Mucosa of rectum (tissue), 2 donors: ENCODE results near the gene LRP11.
A peak's percentile ranks its signal among the peaks of the same experiment; 100 is the strongest.
"Not testable (repeated sequence)": the region's sequence is repeated elsewhere in the genome, so short reads cannot be mapped to it uniquely, and the experiment has no call there.

Experiments
- H3K27ac ChIP-seq, 2 donors: one replicate each; pipeline ENCODE4 v1.7.0; 2013; ENCODE audit warnings: inconsistent platforms in 2 of 2, low read depth in 2 of 2, low read length in 2 of 2
- H3K27me3 ChIP-seq, 2 donors: one replicate each; pipeline ENCODE4 v1.7.0; 2013; ENCODE audit warnings: low read length in 2 of 2; ENCODE audit not compliant: control insufficient read depth in 2 of 2, insufficient read depth in 2 of 2
- H3K36me3 ChIP-seq, 2 donors: one replicate each; pipeline ENCODE4 v1.7.0; 2013; ENCODE audit warnings: low read length in 2 of 2; ENCODE audit not compliant: control insufficient read depth in 2 of 2, insufficient read depth in 2 of 2
- H3K4me1 ChIP-seq, 2 donors: one replicate each; pipeline ENCODE4 v1.7.0; 2013; ENCODE audit warnings: low read length in 2 of 2, mild to moderate bottlenecking in 1 of 2; ENCODE audit not compliant: control insufficient read depth in 2 of 2, insufficient read depth in 2 of 2
- H3K4me3 ChIP-seq, 2 donors: one replicate each; pipeline ENCODE4 v1.7.0; 2013; ENCODE audit warnings: low read length in 2 of 2
- H3K9ac ChIP-seq, 2 donors: one replicate each; pipeline ENCODE4 v1.7.0; 2013; ENCODE audit warnings: low read length in 2 of 2, low read depth in 1 of 2, mild to moderate bottlenecking in 1 of 2
- H3K9me3 ChIP-seq, 2 donors: one replicate each; pipeline ENCODE4 v1.7.0; 2013; ENCODE audit warnings: low read length in 2 of 2; ENCODE audit not compliant: control insufficient read depth in 2 of 2
- donor health status: healthy.
- donor health status: Normal muscosa, but diverticular disease.

Gene LRP11

GRCh38 chr6:149863698-149864577, at the start of gene LRP11:
TSS of gene LRP11 (minus strand) at chr6:149864359. CDS start at chr6:149864020, 339 bp downstream.
- H3K4me1 ChIP-seq: peaks cover 4 to 5% of the 10 kb centered on the region in 2 donors
- H3K27me3 ChIP-seq: no peaks in the 10 kb centered on the region
- no peaks in the 10 kb centered on the region for H3K36me3 ChIP-seq
- H3K4me3 ChIP-seq: peak within 1 kb of the TSS; percentile 71 to 76
- H3K9me3 ChIP-seq: no peaks in the 10 kb centered on the region
- H3K9ac ChIP-seq: peak within 1 kb of the TSS; percentile 52 to 83
- H3K27ac ChIP-seq: peak within 1 kb of the TSS; percentile 89 to 94

- H3K27ac ChIP-seq: no peak overlapping the region
- no peaks in the 10 kb centered on the region for H3K36me3 ChIP-seq
- no peak overlapping the region for H3K4me3 ChIP-seq
- no peaks in the 10 kb centered on the region for H3K27me3 ChIP-seq
- H3K4me1 ChIP-seq: no peaks in the 10 kb centered on the region
- H3K9me3 ChIP-seq: no peaks in the 10 kb centered on the region
- H3K9ac ChIP-seq: no peak overlapping the region
These were observed 49.5 kb upstream of the LRP11 start for GRCh38 chr6:149913540-149914240.

- Histone ChIP-seq H3K27me3 (no peaks in the 10 kb centered on the region), H3K9me3 (no peaks in the 10 kb centered on the region), H3K36me3 (no peaks in the 10 kb centered on the region), H3K9ac (no peak overlapping the region), H3K27ac (no peak overlapping the region), H3K4me1 (no peaks in the 10 kb centered on the region), H3K4me3 (no peak overlapping the region)
These were observed 48.9 kb upstream of the LRP11 start for GRCh38 chr6:149913085-149913484.

GRCh38 chr6:149912680-149913079, 48.5 kb upstream of the LRP11 start:
- H3K27ac ChIP-seq: not testable (repeated sequence)

GRCh38 chr6:149910721-149911151, 46.6 kb upstream of the LRP11 start:
- Histone ChIP-seq H3K4me3 (no peak overlapping the region), H3K27ac (no peak overlapping the region), H3K27me3 (no peaks in the 10 kb centered on the region), H3K9me3 (no peaks in the 10 kb centered on the region), H3K36me3 (no peaks in the 10 kb centered on the region), H3K9ac (no peak overlapping the region), H3K4me1 (no peaks in the 10 kb centered on the region)

More at GRCh38 chr6:149912680-149913079, 48.5 kb upstream of the LRP11 start:
- H3K9me3 ChIP-seq, H3K36me3 ChIP-seq, H3K4me3 ChIP-seq, H3K27me3 ChIP-seq, H3K9ac ChIP-seq, H3K4me1 ChIP-seq: not testable (repeated sequence)

- H3K36me3 ChIP-seq: no peaks in the 10 kb centered on the region
- no peaks in the 10 kb centered on the region for H3K9me3 ChIP-seq
- no peak overlapping the region for H3K27ac ChIP-seq
- H3K9ac ChIP-seq: no peak overlapping the region
- H3K27me3 ChIP-seq: no peaks in the 10 kb centered on the region
- H3K4me1 ChIP-seq: no peaks in the 10 kb centered on the region
- no peak overlapping the region for H3K4me3 ChIP-seq
These were observed 45.7 kb upstream of the LRP11 start for GRCh38 chr6:149909701-149910470.

- H3K36me3 ChIP-seq, H3K27ac ChIP-seq: not testable (repeated sequence)
These were observed 44.3 kb upstream of the LRP11 start for GRCh38 chr6:149908480-149908879.

GRCh38 chr6:149907317-149907716, 43.2 kb upstream of the LRP11 start:
- Histone ChIP-seq H3K27ac (no peak overlapping the region), H3K9me3 (no peaks in the 10 kb centered on the region), H3K27me3 (no peaks in the 10 kb centered on the region), H3K9ac (no peak overlapping the region), H3K4me3 (no peak overlapping the region), H3K4me1 (no peaks in the 10 kb centered on the region), H3K36me3 (no peaks in the 10 kb centered on the region)

More at GRCh38 chr6:149908480-149908879, 44.3 kb upstream of the LRP11 start:
- H3K4me1 ChIP-seq, H3K9ac ChIP-seq, H3K27me3 ChIP-seq, H3K9me3 ChIP-seq, H3K4me3 ChIP-seq: not testable (repeated sequence)

- Histone ChIP-seq H3K4me1 (no peaks in the 10 kb centered on the region), H3K9ac (no peak overlapping the region), H3K27me3 (no peaks in the 10 kb centered on the region), H3K9me3 (no peaks in the 10 kb centered on the region), H3K4me3 (no peak overlapping the region), H3K27ac (no peak overlapping the region), H3K36me3 (no peaks in the 10 kb centered on the region)
These were observed 42.2 kb upstream of the LRP11 start for GRCh38 chr6:149906405-149906804.
